ENCODE data around the gene CTBP1. TPM values are rescaled to one million over a fixed set of nuclear protein-coding genes. Genes with fewer than 3 reads are reported as not detected.

CTBP1 gene
- total RNA-seq, 1 experiment from 2014 or later: 136 TPM

DNA sequence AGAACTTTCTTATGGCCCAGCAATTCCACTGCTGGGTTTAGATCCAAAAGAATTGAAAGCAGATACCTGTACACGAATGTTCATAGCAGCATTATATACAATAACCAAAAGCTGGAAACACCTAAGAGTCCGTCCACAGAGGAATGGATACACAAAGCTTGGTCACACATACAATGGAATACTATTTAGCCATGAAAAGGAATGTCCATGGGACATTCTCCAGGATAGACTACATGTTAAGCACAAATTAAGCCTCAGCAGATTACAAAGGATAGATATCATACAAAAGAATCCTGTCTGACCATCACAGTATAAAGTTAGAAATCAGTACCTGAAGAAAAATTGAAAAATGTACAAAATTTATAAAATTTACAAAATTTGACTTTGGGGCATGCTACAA lies 28.1 kb upstream of the CTBP1 start:
- Histone ChIP-seq H3K18ac (ENCODE audit: insufficient read length, low read depth, low read length) (no peak overlapping the region), H3K27ac (ENCODE audit: insufficient read length, low read depth, low read length) (no peak overlapping the region), H3T11ph (ENCODE audit: low read length) (no peak overlapping the region), H2AFZ (ENCODE audit: low read length) (no peak overlapping the region), H3K79me1 (ENCODE audit: insufficient read depth, low read depth, low read length, poor library complexity, severe bottlenecking) (no peaks in the 10 kb centered on the region), H3K4me2 (ENCODE audit: insufficient read depth, insufficient read length, low read length) (no peak overlapping the region), H3K9ac (ENCODE audit: extremely low read depth, insufficient read length, low read length) (no peak overlapping the region), H4K8ac (replicated peaks; ENCODE audit: insufficient read length, low read depth, low read length) (no peak overlapping the region), H3K27me3 (ENCODE audit: insufficient read depth, low read length) (no peaks in the 10 kb centered on the region), H2BK5ac (ENCODE audit: insufficient read length, low read length) (no peak overlapping the region), H2BK120ac (ENCODE audit: low read depth, low read length, poor library complexity, severe bottlenecking) (no peak overlapping the region), H4K91ac (ENCODE audit: insufficient read length, low read depth, low read length) (no peak overlapping the region), H3K9me3 (ENCODE audit: control insufficient read depth, low read depth, low read length) (no peaks in the 10 kb centered on the region), H3K23me2 (ENCODE audit: insufficient read length, low read depth, low read length, poor library complexity, severe bottlenecking) (no peaks in the 10 kb centered on the region), H2BK15ac (ENCODE audit: low read depth, low read length) (no peak overlapping the region), H3K14ac (ENCODE audit: insufficient read depth, low read length) (no peak overlapping the region), H2AK5ac (ENCODE audit: insufficient read length, low read length) (no peak overlapping the region), H4K5ac (ENCODE audit: insufficient read length, low read depth, low read length) (no peak overlapping the region), H4K20me1 (ENCODE audit: control insufficient read depth, insufficient read depth, insufficient read length) (no peaks in the 10 kb centered on the region), H3K79me2 (ENCODE audit: insufficient read depth, low read length) (no peaks in the 10 kb centered on the region), H2BK12ac (ENCODE audit: insufficient read length, low read depth, low read length) (no peak overlapping the region), H3K23ac (ENCODE audit: insufficient read length, low read depth, low read length) (no peak overlapping the region), H3K56ac (ENCODE audit: insufficient read length, low read depth, low read length) (no peak overlapping the region), H3K4ac (ENCODE audit: low read depth, low read length) (no peak overlapping the region), H3K4me1 (ENCODE audit: insufficient read depth, low read length) (no peaks in the 10 kb centered on the region), H2BK20ac (ENCODE audit: low read depth, low read length, poor library complexity, severe bottlenecking) (no peak overlapping the region)
- no CpG with 5 or more reads among the region's 2 CpGs for WGBS (ENCODE audit: extremely low coverage, insufficient read length, low lambda C conversion rate)
- Mint-ChIP-seq H3K9me3 (peaks cover 12 to 46% of the 10 kb centered on the region in 2 experiments; a peak in 4 of 5 replicates), H3K4me1 (no peaks in the 10 kb centered on the region), H3K36me3 (ENCODE audit: insufficient read depth in 1 of 3, low read depth in 3 of 3) (peaks cover 0 to 4% (median 3%) of the 10 kb centered on the region in 3 experiments; a peak in 1 of 7 replicates), H3K27ac (no peak overlapping the region), H3K4me3 (no peak overlapping the region), H3K27me3 (ENCODE audit: low read depth) (peaks cover 37% of the 10 kb centered on the region)
- no peak for TF ChIP-seq CTCF (conservative IDR thresholded peaks at IDR 0.05)
- no peak for DNase-seq

Data from H9 (cell line).